Measurements from ENCODE around the gene DHX57. TPM values are rescaled to one million over a fixed set of nuclear protein-coding genes. Genes with fewer than 3 reads are reported as not detected.

DHX57 gene
- total and polyA plus RNA-seq, 2 donors (not counting 3 experiments of a cell fraction or from before 2014, with no cell fraction given): 8.7 to 28.2 TPM

DNA sequence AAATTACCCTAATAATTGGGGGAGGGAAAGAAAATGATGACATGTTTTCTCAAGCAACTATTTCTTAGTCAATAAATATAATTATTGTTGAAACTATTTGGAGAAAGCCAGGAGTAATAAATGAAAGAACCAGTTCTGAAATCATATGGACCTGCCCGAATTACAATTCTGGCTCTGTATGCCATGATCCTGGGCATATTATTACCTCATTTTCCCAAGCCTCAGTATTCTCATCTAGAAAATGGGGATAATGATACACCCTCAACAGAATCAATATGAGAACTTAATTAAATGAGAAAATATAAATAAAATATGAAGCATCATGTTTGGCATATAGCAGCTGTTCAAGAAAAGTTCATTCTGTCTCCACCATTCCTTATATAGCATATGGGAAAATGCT is 36.9 kb upstream of the DHX57 start:
- POLR2A ChIA-PET: no interaction called here

DNA sequence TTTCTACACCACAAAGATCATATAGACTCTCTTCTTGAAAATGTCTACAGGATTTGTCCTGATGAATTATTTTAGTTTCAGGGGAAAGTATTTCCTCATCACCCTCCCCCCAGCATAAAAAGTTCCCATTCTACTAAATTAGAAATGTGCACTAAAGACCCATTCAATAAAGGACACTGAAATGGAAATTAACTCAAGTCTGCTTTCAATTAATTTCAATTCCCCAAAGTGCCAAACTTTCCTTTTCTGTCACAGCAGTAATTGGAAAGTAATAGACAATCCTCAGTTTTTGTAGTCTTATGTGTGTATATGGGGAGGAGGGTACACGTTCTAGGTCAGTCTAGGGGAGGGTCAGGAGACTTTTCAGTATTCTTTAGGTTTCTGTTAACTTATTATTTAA is 35.5 kb upstream of the DHX57 start:
- no peaks in the 10 kb centered on the region for H3K36me3 ChIP-seq (ENCODE audit: control insufficient read depth in 2 of 2, extremely low read depth in 1 of 2, insufficient read depth in 2 of 2, low read length in 2 of 2)
- dilution Hi-C loops (cut with MboI; ENCODE audit: extremely low pct_ligation_motif_present, low sequenced_read_pairs): no loop called here
- CTCF ChIA-PET: no interaction called here
- H4K20me1 ChIP-seq (replicated peaks; ENCODE audit: control insufficient read depth, extremely low read depth, insufficient read depth, low read length): no peaks in the 10 kb centered on the region
- H3K9me1 ChIP-seq (replicated peaks; ENCODE audit: control insufficient read depth, extremely low read depth, insufficient read depth, low read length): no peaks in the 10 kb centered on the region
- no peaks in the 10 kb centered on the region for H3K79me2 ChIP-seq (ENCODE audit: control insufficient read depth, insufficient read depth, low read length)
- H3K9ac ChIP-seq (replicated peaks; ENCODE audit: extremely low read depth, insufficient read depth, low read length): no peak overlapping the region
- H3K27ac ChIP-seq (ENCODE audit: insufficient read depth, low read depth, low read length): no peak overlapping the region
- H2AFZ ChIP-seq (ENCODE audit: low read depth, low read length): no peak overlapping the region
- POLR2A ChIA-PET: no interaction called here
- H3K4me3 ChIP-seq (replicated peaks in 1 of 3; ENCODE audit: insufficient read depth in 1 of 3, low read depth in 1 of 3, low read length in 3 of 3): no peak overlapping the region
- H3K4me1 ChIP-seq (ENCODE audit: control insufficient read depth, extremely low read depth, insufficient read depth, low read length): no peaks in the 10 kb centered on the region
- no peak overlapping the region for H3K4me2 ChIP-seq (ENCODE audit: insufficient read depth, low read length)
- no peak for FAIRE-seq
- no peaks in the 10 kb centered on the region for H3K9me3 ChIP-seq (replicated peaks; ENCODE audit: control insufficient read depth, insufficient read depth, low read length)
- no peaks in the 10 kb centered on the region for H3K27me3 ChIP-seq (ENCODE audit: control insufficient read depth in 2 of 2, insufficient read depth in 2 of 2, low read length in 2 of 2)
- DNase-seq (ENCODE audit: low read depth, low spot score): no peak
- TF ChIP-seq FOS (IDR thresholded peaks at IDR 0.05; ENCODE audit: borderline replicate concordance, insufficient read depth, low read length) (no peak), EZH2 (IDR thresholded peaks at IDR 0.05; ENCODE audit: borderline replicate concordance, low read depth, low read length, severe bottlenecking) (no peak), MYC (IDR thresholded peaks at IDR 0.05; ENCODE audit: low read depth, low read length) (no peak), POLR2AphosphoS5 (IDR thresholded peaks at IDR 0.05; ENCODE audit: insufficient read depth, low read depth, low read length) (no peak), GATA2 (IDR thresholded peaks at IDR 0.05; ENCODE audit: insufficient read depth, insufficient read length, low read depth, low read length) (no peak), POLR2A (IDR thresholded peaks at IDR 0.05; ENCODE audit: low read depth, low read length) (no peak), JUN (IDR thresholded peaks at IDR 0.05; ENCODE audit: borderline replicate concordance, insufficient read depth, insufficient read length, low read depth) (no peak)
- TF ChIP-seq, protein P1, sequence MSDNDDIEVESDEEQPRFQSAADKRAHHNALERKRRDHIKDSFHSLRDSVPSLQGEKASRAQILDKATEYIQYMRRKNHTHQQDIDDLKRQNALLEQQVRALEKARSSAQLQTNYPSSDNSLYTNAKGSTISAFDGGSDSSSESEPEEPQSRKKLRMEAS (IDR thresholded peaks at IDR 0.05; ENCODE audit: insufficient read depth, insufficient read length): no peak
- TF ChIP-seq, protein P2, sequence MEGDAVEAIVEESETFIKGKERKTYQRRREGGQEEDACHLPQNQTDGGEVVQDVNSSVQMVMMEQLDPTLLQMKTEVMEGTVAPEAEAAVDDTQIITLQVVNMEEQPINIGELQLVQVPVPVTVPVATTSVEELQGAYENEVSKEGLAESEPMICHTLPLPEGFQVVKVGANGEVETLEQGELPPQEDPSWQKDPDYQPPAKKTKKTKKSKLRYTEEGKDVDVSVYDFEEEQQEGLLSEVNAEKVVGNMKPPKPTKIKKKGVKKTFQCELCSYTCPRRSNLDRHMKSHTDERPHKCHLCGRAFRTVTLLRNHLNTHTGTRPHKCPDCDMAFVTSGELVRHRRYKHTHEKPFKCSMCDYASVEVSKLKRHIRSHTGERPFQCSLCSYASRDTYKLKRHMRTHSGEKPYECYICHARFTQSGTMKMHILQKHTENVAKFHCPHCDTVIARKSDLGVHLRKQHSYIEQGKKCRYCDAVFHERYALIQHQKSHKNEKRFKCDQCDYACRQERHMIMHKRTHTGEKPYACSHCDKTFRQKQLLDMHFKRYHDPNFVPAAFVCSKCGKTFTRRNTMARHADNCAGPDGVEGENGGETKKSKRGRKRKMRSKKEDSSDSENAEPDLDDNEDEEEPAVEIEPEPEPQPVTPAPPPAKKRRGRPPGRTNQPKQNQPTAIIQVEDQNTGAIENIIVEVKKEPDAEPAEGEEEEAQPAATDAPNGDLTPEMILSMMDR (IDR thresholded peaks at IDR 0.05; ENCODE audit: extremely low read depth in 1 of 2, insufficient read depth in 1 of 2, low read depth in 1 of 2, low read length in 2 of 2): no peak
- no TSS peak for BruUV-seq (replicated peaks)
- intact Hi-C loops (cut with micrococcal nuclease): no loop called here

More for the DNA sequence above, 36.9 kb upstream of the DHX57 start:
- no peak overlapping the region for H3K27ac ChIP-seq (ENCODE audit: insufficient read depth, low read depth, low read length)
- no peak overlapping the region for H3K4me2 ChIP-seq (ENCODE audit: insufficient read depth, low read length)
- no peak for FAIRE-seq
- TF ChIP-seq GATA2 (IDR thresholded peaks at IDR 0.05; ENCODE audit: insufficient read depth, insufficient read length, low read depth, low read length) (no peak), POLR2AphosphoS5 (IDR thresholded peaks at IDR 0.05; ENCODE audit: insufficient read depth, low read depth, low read length) (no peak)
- dilution Hi-C loops (cut with MboI; ENCODE audit: extremely low pct_ligation_motif_present, low sequenced_read_pairs) (no loop called here), intact Hi-C loops (cut with micrococcal nuclease) (no loop called here)
- H2AFZ ChIP-seq (ENCODE audit: low read depth, low read length): no peak overlapping the region
- no peaks in the 10 kb centered on the region for H3K79me2 ChIP-seq (ENCODE audit: control insufficient read depth, insufficient read depth, low read length)
- CTCF ChIA-PET: interaction anchor here (1.4 kb wide), 1 partner anchor 11 kb away, joined by 5 read pairs; no protein-coding TSS in a partner anchor
- no TSS peak for BruUV-seq (replicated peaks)
- H3K9me1 ChIP-seq (replicated peaks; ENCODE audit: control insufficient read depth, extremely low read depth, insufficient read depth, low read length): no peaks in the 10 kb centered on the region
- H3K9me3 ChIP-seq (replicated peaks; ENCODE audit: control insufficient read depth, insufficient read depth, low read length): no peaks in the 10 kb centered on the region
- no peaks in the 10 kb centered on the region for H4K20me1 ChIP-seq (replicated peaks; ENCODE audit: control insufficient read depth, extremely low read depth, insufficient read depth, low read length)
- H3K4me1 ChIP-seq (ENCODE audit: control insufficient read depth, extremely low read depth, insufficient read depth, low read length): no peaks in the 10 kb centered on the region
- H3K9ac ChIP-seq (replicated peaks; ENCODE audit: extremely low read depth, insufficient read depth, low read length): no peak overlapping the region
- DNase-seq (ENCODE audit: low read depth, low spot score): no peak
- no peaks in the 10 kb centered on the region for H3K27me3 ChIP-seq (ENCODE audit: control insufficient read depth in 2 of 2, insufficient read depth in 2 of 2, low read length in 2 of 2)
- H3K4me3 ChIP-seq (replicated peaks in 1 of 3; ENCODE audit: insufficient read depth in 1 of 3, low read depth in 1 of 3, low read length in 3 of 3): no peak overlapping the region
- H3K36me3 ChIP-seq (ENCODE audit: control insufficient read depth in 2 of 2, extremely low read depth in 1 of 2, insufficient read depth in 2 of 2, low read length in 2 of 2): no peaks in the 10 kb centered on the region
